GM19467 (cell line): ENCODE results near the gene CDH22.

Experiments
- ATAC-seq: cut with Tn5 transposase; IDR thresholded peaks from one replicate; pipeline ENCODE4 v1.9.1; 2021; ENCODE audit warnings: mild to moderate bottlenecking, moderate library complexity; ENCODE audit not compliant: unreplicated experiment

Gene CDH22

GRCh38 chr20:46324960-46325703 is 16.8 kb upstream of the CDH22 start:
- no peak for ATAC-seq

GRCh38 chr20:46324379-46324778 is 16.1 kb upstream of the CDH22 start:
- no peak for ATAC-seq

GRCh38 chr20:46323557-46323956 is 15.3 kb upstream of the CDH22 start:
- ATAC-seq, result no peak

GRCh38 chr20:46322641-46323040 is 14.3 kb upstream of the CDH22 start:
- no peak for ATAC-seq

GRCh38 chr20:46317685-46318177 is 9.4 kb upstream of the CDH22 start:
- no peak for ATAC-seq

GRCh38 chr20:46316984-46317684 is 8.8 kb upstream of the CDH22 start:
- no peak for ATAC-seq

GRCh38 chr20:46315311-46315710 is 7.0 kb upstream of the CDH22 start:
- no peak for ATAC-seq

- no peak for ATAC-seq
These were observed 4.9 kb upstream of the CDH22 start for GRCh38 chr20:46312945-46313861.

- no peak for ATAC-seq
These were observed 4.0 kb upstream of the CDH22 start for GRCh38 chr20:46312075-46312944.

GRCh38 chr20:46311719-46312074 is 3.4 kb upstream of the CDH22 start:
- no peak for ATAC-seq

- no peak for ATAC-seq
These were observed 2.8 kb upstream of the CDH22 start for GRCh38 chr20:46311039-46311650.

- ATAC-seq, result no peak
These were observed 1.6 kb upstream of the CDH22 start for GRCh38 chr20:46309945-46310344.

- no peak for ATAC-seq
These were observed 370 bp downstream of the CDH22 start for GRCh38 chr20:46307999-46308257.

- no peak for ATAC-seq
These were observed 929 bp downstream of the CDH22 start for GRCh38 chr20:46307139-46307998.

GRCh38 chr20:46306743-46307138 is 1.6 kb downstream of the CDH22 start:
- no peak for ATAC-seq

GRCh38 chr20:46305973-46306360 is 2.3 kb downstream of the CDH22 start:
- no peak for ATAC-seq

GRCh38 chr20:46305331-46305972 is 2.8 kb downstream of the CDH22 start:
- ATAC-seq, result no peak

GRCh38 chr20:46304852-46305251 is 3.4 kb downstream of the CDH22 start:
- no peak for ATAC-seq

- ATAC-seq, result no peak
These were observed 3.9 kb downstream of the CDH22 start for GRCh38 chr20:46304361-46304760.
